Smooth muscle cell of the brain vasculature (primary cell): ENCODE data around the gene RGS7.
"Not testable (repeated sequence)": the region's sequence is repeated elsewhere in the genome, so short reads cannot be mapped to it uniquely, and the experiment has no call there.

Experiments used
- DNase-seq: peaks from one replicate; pipeline ENCODE4 v3.0.0-alpha.2; 2012; ENCODE audit warnings: low read depth, low spot score

The RGS7 gene

GRCh38 chr1:241332037-241332409 lies 25.0 kb downstream of the RGS7 start:
- no peak for DNase-seq

GRCh38 chr1:241331328-241332036 lies 25.5 kb downstream of the RGS7 start:
- no peak for DNase-seq

GRCh38 chr1:241330619-241331327 lies 26.2 kb downstream of the RGS7 start:
- no peak for DNase-seq

- no peak for DNase-seq
Observed at GRCh38 chr1:241325456-241325855, 31.5 kb downstream of the RGS7 start.

GRCh38 chr1:241323514-241324195 lies 33.4 kb downstream of the RGS7 start:
- peak; percentile 4 for DNase-seq

- DNase-seq: no peak
Observed at GRCh38 chr1:241317676-241318075, 39.3 kb downstream of the RGS7 start.

GRCh38 chr1:241316372-241316771 lies 40.6 kb downstream of the RGS7 start:
- DNase-seq: no peak

GRCh38 chr1:241311056-241311746 lies 45.8 kb downstream of the RGS7 start:
- no peak for DNase-seq

- DNase-seq: no peak
Observed at GRCh38 chr1:241310451-241310850, 46.6 kb downstream of the RGS7 start.

- DNase-seq: no peak
Observed at GRCh38 chr1:241309651-241310050, 47.4 kb downstream of the RGS7 start.

GRCh38 chr1:241308471-241308870 lies 48.5 kb downstream of the RGS7 start:
- DNase-seq: no peak

GRCh38 chr1:241308011-241308410 lies 49.0 kb downstream of the RGS7 start:
- DNase-seq: no peak

- DNase-seq: no peak
Observed at GRCh38 chr1:241306125-241306790, 50.7 kb downstream of the RGS7 start.

- DNase-seq: not testable (repeated sequence)
Observed at GRCh38 chr1:241302024-241302423, 55.0 kb downstream of the RGS7 start.

GRCh38 chr1:241299347-241299746 lies 57.7 kb downstream of the RGS7 start:
- DNase-seq: no peak

- DNase-seq: no peak
Observed at GRCh38 chr1:241292973-241293372, 64.0 kb downstream of the RGS7 start.

- not testable (repeated sequence) for DNase-seq
Observed at GRCh38 chr1:241291548-241291947, 65.5 kb downstream of the RGS7 start.

GRCh38 chr1:241286486-241286885 lies 70.5 kb downstream of the RGS7 start:
- no peak for DNase-seq

GRCh38 chr1:241276391-241276790 lies 80.6 kb downstream of the RGS7 start:
- no peak for DNase-seq

- DNase-seq: no peak
Observed at GRCh38 chr1:241275981-241276380, 81.0 kb downstream of the RGS7 start.

GRCh38 chr1:241275226-241275625 lies 81.8 kb downstream of the RGS7 start:
- DNase-seq: no peak

GRCh38 chr1:241274693-241275092 lies 82.3 kb downstream of the RGS7 start:
- DNase-seq: no peak
